Activated B cell treated with CpG ODN at 0.5 μM for 24 hours (primary cell): Measurements from ENCODE around the gene TNFSF11. TPM values are rescaled to one million over a fixed set of nuclear protein-coding genes. Genes with fewer than 3 reads are reported as not detected.

Experiments
- ATAC-seq: fragments of 200-7000 bp; cut with Tn5 transposase; one replicate; pipeline ENCODE4 v1.10.0; 2021; ENCODE audit warnings: low read depth, mild to moderate bottlenecking, moderate library complexity
- CTCF ChIA-PET: fragments of 350-600 bp; sonication (Branson Sonifier 250); formaldehyde crosslinking; loops from one replicate; lab custom pipeline; 2021; ENCODE audit warnings: antibody characterized with exemption; lab: Charles Lee
- POLR2A ChIA-PET: fragments of 350-600 bp; sonication (Branson Sonifier 250); formaldehyde crosslinking; loops from one replicate; lab custom pipeline; 2021; ENCODE audit warnings: antibody characterized with exemption; lab: Charles Lee
- DNase-seq: peaks from one replicate; pipeline ENCODE4 v3.0.0; 2022
- H3K27ac Mint-ChIP-seq: one replicate; pipeline ENCODE4 v1.8.0; 2020; ENCODE audit warnings: mixed read lengths
- H3K27me3 Mint-ChIP-seq: one replicate; pipeline ENCODE4 v1.8.0; 2021; ENCODE audit warnings: mixed read lengths
- H3K36me3 Mint-ChIP-seq: one replicate; pipeline ENCODE4 v1.8.0; 2021; ENCODE audit warnings: low read depth, mixed read lengths
- H3K4me1 Mint-ChIP-seq: one replicate; pipeline ENCODE4 v1.8.0; 2021; ENCODE audit warnings: mixed read lengths
- H3K4me3 Mint-ChIP-seq: one replicate; pipeline ENCODE4 v1.8.0; 2020; ENCODE audit warnings: mild to moderate bottlenecking, mixed read lengths
- H3K9me3 Mint-ChIP-seq: one replicate; pipeline ENCODE4 v1.8.0; 2020; ENCODE audit warnings: mixed read lengths
- intact Hi-C: fragments of 100-400 bp; cut with micrococcal nuclease; formaldehyde crosslinking; loops from one replicate; pipeline ENCODE4 v1.15.1; 2024
- total RNA-seq: library from RNA; stranded (reverse); gene quantifications from 2 replicates; pipeline ENCODE4 v1.2.3, GENCODE V29; 2022
- TF ChIP-seq, protein P1 (sequence below): fragments of 200-600 bp; IDR thresholded peaks from one replicate; pipeline ENCODE4 v1.8.0; 2022; ENCODE audit warnings: antibody characterized with exemption, mild to moderate bottlenecking

Gene TNFSF11
- total RNA-seq, 1 donor from 2014 or later: 0.60 TPM

DNA sequence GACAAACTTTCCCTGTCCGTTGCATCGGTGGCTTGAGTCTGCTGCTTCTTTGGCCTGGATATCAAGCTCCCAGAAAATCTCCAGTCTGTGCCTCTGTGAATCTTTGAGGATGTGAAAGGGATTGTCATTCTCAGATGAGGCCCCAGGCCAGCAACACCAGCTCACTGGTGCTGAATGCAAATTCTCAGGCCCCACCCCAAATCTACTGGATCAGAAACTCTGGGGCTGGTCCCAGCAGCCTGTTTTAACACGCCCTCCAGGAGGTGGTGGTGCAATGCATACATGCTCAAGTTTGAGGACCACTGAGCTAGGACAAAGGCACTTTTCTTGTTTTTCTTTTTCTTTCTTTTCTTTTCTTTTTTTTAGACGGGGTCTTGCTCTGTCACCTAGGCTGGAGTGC is 23.6 kb downstream of the TNFSF11 start:
- ChIA-PET CTCF (interaction anchor here (1.3 kb wide), 1 partner anchor 10 kb away, joined by 3 read pairs; no protein-coding TSS in a partner anchor), POLR2A (no interaction called here)
- ATAC-seq (no peak), DNase-seq (no peak)
- H3K27ac Mint-ChIP-seq: no peak overlapping the region
- no peak overlapping the region for H3K4me3 Mint-ChIP-seq
- intact Hi-C loops: loop anchor here (5.0 kb wide), 2 partner anchors 535 to 1280 kb away; partner anchors contain the start of genes CCDC122 and LACC1
- TF ChIP-seq, protein P1, sequence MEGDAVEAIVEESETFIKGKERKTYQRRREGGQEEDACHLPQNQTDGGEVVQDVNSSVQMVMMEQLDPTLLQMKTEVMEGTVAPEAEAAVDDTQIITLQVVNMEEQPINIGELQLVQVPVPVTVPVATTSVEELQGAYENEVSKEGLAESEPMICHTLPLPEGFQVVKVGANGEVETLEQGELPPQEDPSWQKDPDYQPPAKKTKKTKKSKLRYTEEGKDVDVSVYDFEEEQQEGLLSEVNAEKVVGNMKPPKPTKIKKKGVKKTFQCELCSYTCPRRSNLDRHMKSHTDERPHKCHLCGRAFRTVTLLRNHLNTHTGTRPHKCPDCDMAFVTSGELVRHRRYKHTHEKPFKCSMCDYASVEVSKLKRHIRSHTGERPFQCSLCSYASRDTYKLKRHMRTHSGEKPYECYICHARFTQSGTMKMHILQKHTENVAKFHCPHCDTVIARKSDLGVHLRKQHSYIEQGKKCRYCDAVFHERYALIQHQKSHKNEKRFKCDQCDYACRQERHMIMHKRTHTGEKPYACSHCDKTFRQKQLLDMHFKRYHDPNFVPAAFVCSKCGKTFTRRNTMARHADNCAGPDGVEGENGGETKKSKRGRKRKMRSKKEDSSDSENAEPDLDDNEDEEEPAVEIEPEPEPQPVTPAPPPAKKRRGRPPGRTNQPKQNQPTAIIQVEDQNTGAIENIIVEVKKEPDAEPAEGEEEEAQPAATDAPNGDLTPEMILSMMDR: no peak
- H3K9me3 Mint-ChIP-seq: no peaks in the 10 kb centered on the region
- no peaks in the 10 kb centered on the region for H3K36me3 Mint-ChIP-seq
- peaks cover 1% of the 10 kb centered on the region for H3K27me3 Mint-ChIP-seq
- peaks cover 2% of the 10 kb centered on the region for H3K4me1 Mint-ChIP-seq

DNA sequence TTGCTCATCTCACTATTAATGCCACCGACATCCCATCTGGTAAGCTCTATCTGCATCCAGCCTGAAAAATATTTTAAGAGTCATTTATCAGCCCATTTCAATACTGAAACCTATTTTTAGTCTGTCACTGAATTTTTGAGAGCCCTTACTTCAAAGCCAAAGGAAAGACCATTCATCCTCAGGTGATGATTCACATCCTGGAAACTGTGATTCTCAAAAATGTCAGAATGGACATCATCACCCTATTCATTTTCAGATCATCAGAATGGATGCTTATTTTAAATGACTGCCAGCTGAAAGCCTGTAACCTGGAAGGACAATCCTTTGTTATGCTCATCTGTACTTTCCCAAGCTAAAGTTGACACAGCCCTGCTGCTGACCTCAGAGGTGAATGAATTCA is 27.0 kb downstream of the TNFSF11 start:
- TF ChIP-seq, protein P1: no peak
- DNase-seq: no peak
- Mint-ChIP-seq H3K27ac (no peak overlapping the region), H3K4me3 (no peak overlapping the region), H3K27me3 (no peaks in the 10 kb centered on the region), H3K9me3 (no peaks in the 10 kb centered on the region), H3K36me3 (no peaks in the 10 kb centered on the region), H3K4me1 (peaks cover 16% of the 10 kb centered on the region)
- ChIA-PET POLR2A (no interaction called here), CTCF (no interaction called here)
- ATAC-seq: no peak
- intact Hi-C loops: no loop called here

DNA sequence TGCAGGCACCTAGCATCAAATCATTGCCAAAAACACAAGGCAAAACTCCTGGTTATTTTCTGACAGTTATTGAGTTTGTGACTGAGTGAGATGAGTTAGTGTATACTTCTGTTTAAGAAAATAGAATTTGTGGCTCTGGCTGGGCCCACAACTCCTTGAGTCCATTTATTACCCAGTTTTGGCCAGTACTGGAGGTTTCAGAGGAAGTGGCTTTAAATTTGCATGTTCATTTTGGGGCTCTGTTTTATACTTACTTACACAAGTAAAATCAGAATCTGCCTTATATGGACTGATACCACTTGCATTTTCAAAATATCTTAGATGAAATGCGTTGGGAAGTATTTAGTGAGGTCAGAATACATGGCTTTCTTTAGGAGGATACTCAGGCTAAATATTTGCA is 29.0 kb downstream of the TNFSF11 start:
- DNase-seq (no peak), ATAC-seq (no peak)
- H3K27me3 Mint-ChIP-seq: peaks cover 3% of the 10 kb centered on the region
- no peak overlapping the region for H3K4me3 Mint-ChIP-seq
- CTCF ChIA-PET: no interaction called here
- no peaks in the 10 kb centered on the region for H3K36me3 Mint-ChIP-seq
- POLR2A ChIA-PET: no interaction called here
- TF ChIP-seq, protein P1: no peak
- H3K4me1 Mint-ChIP-seq: peaks cover 16% of the 10 kb centered on the region
- intact Hi-C loops: no loop called here
- H3K9me3 Mint-ChIP-seq: no peaks in the 10 kb centered on the region
- H3K27ac Mint-ChIP-seq: no peak overlapping the region

DNA sequence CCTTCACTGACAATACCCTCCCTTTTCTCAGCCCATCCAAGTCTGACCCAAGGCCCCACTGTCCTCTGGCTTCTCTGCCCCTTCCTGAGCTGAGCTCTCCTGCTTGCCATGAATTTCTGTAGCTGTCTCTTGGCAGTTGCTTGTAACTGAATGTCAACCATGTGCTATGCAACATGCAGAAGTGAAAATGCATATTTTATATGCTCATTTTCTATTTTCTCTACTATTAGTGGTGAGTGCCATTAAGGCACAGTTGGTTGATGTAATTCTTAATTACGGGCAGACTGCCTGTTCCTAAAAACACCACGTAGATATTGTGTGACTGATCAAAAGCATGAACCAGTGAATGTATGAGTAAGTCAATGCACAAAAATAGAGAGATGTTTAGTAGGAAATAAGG is 29.6 kb downstream of the TNFSF11 start:
- CTCF ChIA-PET: no interaction called here
- Mint-ChIP-seq H3K9me3 (no peaks in the 10 kb centered on the region), H3K27me3 (peaks cover 3% of the 10 kb centered on the region), H3K36me3 (no peaks in the 10 kb centered on the region), H3K27ac (no peak overlapping the region), H3K4me3 (no peak overlapping the region), H3K4me1 (peaks cover 16% of the 10 kb centered on the region)
- POLR2A ChIA-PET: no interaction called here
- ATAC-seq (no peak), DNase-seq (no peak)
- TF ChIP-seq, protein P1: no peak
- intact Hi-C loops: no loop called here

DNA sequence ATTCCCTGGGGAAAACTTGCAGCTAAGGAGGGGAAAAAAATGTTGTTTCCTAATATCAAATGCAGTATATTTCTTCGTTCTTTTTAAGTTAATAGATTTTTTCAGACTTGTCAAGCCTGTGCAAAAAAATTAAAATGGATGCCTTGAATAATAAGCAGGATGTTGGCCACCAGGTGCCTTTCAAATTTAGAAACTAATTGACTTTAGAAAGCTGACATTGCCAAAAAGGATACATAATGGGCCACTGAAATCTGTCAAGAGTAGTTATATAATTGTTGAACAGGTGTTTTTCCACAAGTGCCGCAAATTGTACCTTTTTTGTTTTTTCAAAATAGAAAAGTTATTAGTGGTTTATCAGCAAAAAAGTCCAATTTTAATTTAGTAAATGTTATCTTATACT is 33.6 kb downstream of the TNFSF11 start:
- CTCF ChIA-PET: no interaction called here
- Mint-ChIP-seq H3K27me3 (peaks cover 6% of the 10 kb centered on the region), H3K36me3 (no peaks in the 10 kb centered on the region), H3K4me3 (no peak overlapping the region), H3K27ac (no peak overlapping the region), H3K4me1 (peaks cover 14% of the 10 kb centered on the region), H3K9me3 (no peaks in the 10 kb centered on the region)
- intact Hi-C loops: no loop called here
- DNase-seq (no peak), ATAC-seq (no peak)
- POLR2A ChIA-PET: no interaction called here
- TF ChIP-seq, protein P1: no peak
